ENCODE data around the gene RIPOR2.

- no peak for TF ChIP-seq POLR2AphosphoS5 (IDR thresholded peaks at IDR 0.05; ENCODE audit: borderline replicate concordance, low read depth, low read length)
- no peak for TF ChIP-seq EZH2 (IDR thresholded peaks at IDR 0.05)
- TF ChIP-seq FOXP2 (optimal IDR thresholded peaks at IDR 0.05; ENCODE audit: control extremely low read depth, extremely low read length, insufficient read depth), result no peak
Observed at GRCh38 chr6:24935366-24936152, at the start of gene RIPOR2.
